ENCODE results near the gene TFDP2.
"Not testable (repeated sequence)": the region's sequence is repeated elsewhere in the genome, so short reads cannot be mapped to it uniquely, and the experiment has no call there.

TFDP2 gene

GRCh38 chr3:142150271-142150670 lies 927 bp upstream of the TFDP2 start:
- no peak overlapping the region for H3K23ac ChIP-seq (ENCODE audit: low read length in 2 of 2)
- no peak overlapping the region for H2AK5ac ChIP-seq (ENCODE audit: low read length, severe bottlenecking)
- H3K9me3 ChIP-seq (ENCODE audit: control insufficient read depth, low read length) = no peaks in the 10 kb centered on the region
- no peak overlapping the region for H3K4ac ChIP-seq (ENCODE audit: low read depth in 1 of 2, low read length in 2 of 2)
- H2BK12ac ChIP-seq (ENCODE audit: low read length in 2 of 2) = no peak overlapping the region
- H2AFZ ChIP-seq (ENCODE audit: low read depth, low read length) = no peak overlapping the region
- no peak overlapping the region for H3K18ac ChIP-seq (ENCODE audit: low read depth in 1 of 2, low read length in 2 of 2)
- H3K4me3 ChIP-seq (ENCODE audit: insufficient read depth in 1 of 2, low read depth in 1 of 2, low read length in 2 of 2) = no peak overlapping the region
- H3K27me3 ChIP-seq (ENCODE audit: control insufficient read depth in 1 of 2, insufficient read depth in 1 of 2, low read length in 2 of 2) = no peaks in the 10 kb centered on the region
- H2BK15ac ChIP-seq (ENCODE audit: low read depth, poor library complexity, severe bottlenecking) = no peak overlapping the region
- H3K4me2 ChIP-seq (ENCODE audit: low read length, poor library complexity, severe bottlenecking) = no peak overlapping the region
- peaks cover 3% of the 10 kb centered on the region for H3K79me1 ChIP-seq (replicated peaks; ENCODE audit: low read length, poor library complexity, severe bottlenecking)
- H3K27ac ChIP-seq (ENCODE audit: low read length, poor library complexity, severe bottlenecking) = no peak overlapping the region
- no peak for DNase-seq
- no peak overlapping the region for H4K8ac ChIP-seq (ENCODE audit: low read length)
- WGBS = 97% methylated on average over 11 of the region's 13 CpGs
- no peak overlapping the region for H3K9ac ChIP-seq (ENCODE audit: low read length)
- H4K91ac ChIP-seq (ENCODE audit: low read length) = no peak overlapping the region
- no peak overlapping the region for H2BK5ac ChIP-seq (ENCODE audit: low read depth, low read length, poor library complexity, severe bottlenecking)
- no peak overlapping the region for H2BK120ac ChIP-seq (ENCODE audit: low read depth, low read length)
- peaks cover 4% of the 10 kb centered on the region for H3K4me1 ChIP-seq (ENCODE audit: control insufficient read depth, insufficient read depth, low read depth, low read length)
- no peaks in the 10 kb centered on the region for H3K36me3 ChIP-seq (ENCODE audit: control insufficient read depth in 1 of 2, insufficient read depth in 2 of 2, low read depth in 1 of 2, low read length in 2 of 2)
- H3K14ac ChIP-seq (ENCODE audit: low read length in 2 of 2) = no peak overlapping the region

- Histone ChIP-seq H3K4me2 (ENCODE audit: low read length, poor library complexity, severe bottlenecking) (peak overlapping the region; percentile 60), H2AFZ (ENCODE audit: low read depth, low read length) (peak overlapping the region; percentile 6), H2BK120ac (ENCODE audit: low read depth, low read length) (no peak overlapping the region), H3K18ac (ENCODE audit: low read depth in 1 of 2, low read length in 2 of 2) (no peak overlapping the region), H3K27me3 (ENCODE audit: control insufficient read depth in 1 of 2, insufficient read depth in 1 of 2, low read length in 2 of 2) (no peaks in the 10 kb centered on the region), H3K14ac (ENCODE audit: low read length in 2 of 2) (no peak overlapping the region), H3K9me3 (ENCODE audit: control insufficient read depth, low read length) (no peaks in the 10 kb centered on the region), H3K36me3 (ENCODE audit: control insufficient read depth in 1 of 2, insufficient read depth in 2 of 2, low read depth in 1 of 2, low read length in 2 of 2) (no peaks in the 10 kb centered on the region), H2AK5ac (ENCODE audit: low read length, severe bottlenecking) (no peak overlapping the region), H3K4ac (ENCODE audit: low read depth in 1 of 2, low read length in 2 of 2) (no peak overlapping the region), H3K4me1 (ENCODE audit: control insufficient read depth, insufficient read depth, low read depth, low read length) (peaks cover 4% of the 10 kb centered on the region), H3K23ac (ENCODE audit: low read length in 2 of 2) (no peak overlapping the region), H2BK12ac (ENCODE audit: low read length in 2 of 2) (no peak overlapping the region), H3K79me1 (replicated peaks; ENCODE audit: low read length, poor library complexity, severe bottlenecking) (peaks cover 3% of the 10 kb centered on the region), H2BK15ac (ENCODE audit: low read depth, poor library complexity, severe bottlenecking) (peak overlapping the region; percentile 4), H4K8ac (ENCODE audit: low read length) (peak overlapping the region; percentile 94), H3K4me3 (ENCODE audit: insufficient read depth in 1 of 2, low read depth in 1 of 2, low read length in 2 of 2) (peak overlapping the region; percentile 84 to 92), H3K9ac (ENCODE audit: low read length) (peak overlapping the region; percentile 95), H4K91ac (ENCODE audit: low read length) (no peak overlapping the region), H2BK5ac (ENCODE audit: low read depth, low read length, poor library complexity, severe bottlenecking) (no peak overlapping the region), H3K27ac (ENCODE audit: low read length, poor library complexity, severe bottlenecking) (no peak overlapping the region)
- 9% methylated on average over 14 of the region's 14 CpGs for whole genome bisulfite sequencing
- DNase-seq = no peak
Measured at GRCh38 chr3:142149673-142149992, 289 bp upstream of the TFDP2 start.

GRCh38 chr3:142148044-142148791 lies 1.1 kb downstream of the TFDP2 start:
- Histone ChIP-seq H2BK120ac (ENCODE audit: low read depth, low read length) (no peak overlapping the region), H3K18ac (ENCODE audit: low read depth in 1 of 2, low read length in 2 of 2) (no peak overlapping the region), H3K9me3 (ENCODE audit: control insufficient read depth, low read length) (no peaks in the 10 kb centered on the region), H3K4me3 (ENCODE audit: insufficient read depth in 1 of 2, low read depth in 1 of 2, low read length in 2 of 2) (peak overlapping the region in 1 of 2 experiments; percentile 92), H2BK15ac (ENCODE audit: low read depth, poor library complexity, severe bottlenecking) (no peak overlapping the region), H3K14ac (ENCODE audit: low read length in 2 of 2) (no peak overlapping the region), H2BK5ac (ENCODE audit: low read depth, low read length, poor library complexity, severe bottlenecking) (no peak overlapping the region), H3K4me2 (ENCODE audit: low read length, poor library complexity, severe bottlenecking) (peak overlapping the region; percentile 60), H3K27ac (ENCODE audit: low read length, poor library complexity, severe bottlenecking) (peak overlapping the region; percentile 3), H3K9ac (ENCODE audit: low read length) (peak overlapping the region; percentile 95), H2AFZ (ENCODE audit: low read depth, low read length) (no peak overlapping the region), H3K4me1 (ENCODE audit: control insufficient read depth, insufficient read depth, low read depth, low read length) (peaks cover 4% of the 10 kb centered on the region), H3K79me1 (replicated peaks; ENCODE audit: low read length, poor library complexity, severe bottlenecking) (peaks cover 4% of the 10 kb centered on the region), H3K27me3 (ENCODE audit: control insufficient read depth in 1 of 2, insufficient read depth in 1 of 2, low read length in 2 of 2) (no peaks in the 10 kb centered on the region), H4K8ac (ENCODE audit: low read length) (no peak overlapping the region), H3K4ac (ENCODE audit: low read depth in 1 of 2, low read length in 2 of 2) (no peak overlapping the region), H2AK5ac (ENCODE audit: low read length, severe bottlenecking) (no peak overlapping the region), H4K91ac (ENCODE audit: low read length) (no peak overlapping the region), H3K36me3 (ENCODE audit: control insufficient read depth in 1 of 2, insufficient read depth in 2 of 2, low read depth in 1 of 2, low read length in 2 of 2) (no peaks in the 10 kb centered on the region), H2BK12ac (ENCODE audit: low read length in 2 of 2) (no peak overlapping the region), H3K23ac (ENCODE audit: low read length in 2 of 2) (no peak overlapping the region)
- WGBS = 33% methylated on average over 9 of the region's 11 CpGs
- peak; percentile 13 for DNase-seq

- not testable (repeated sequence) for H3K9ac ChIP-seq (ENCODE audit: low read length); H3K27me3 ChIP-seq (ENCODE audit: control insufficient read depth in 1 of 2, insufficient read depth in 1 of 2, low read length in 2 of 2); H2BK12ac ChIP-seq (ENCODE audit: low read length in 2 of 2); H3K36me3 ChIP-seq (ENCODE audit: control insufficient read depth in 1 of 2, insufficient read depth in 2 of 2, low read depth in 1 of 2, low read length in 2 of 2); H3K9me3 ChIP-seq (ENCODE audit: control insufficient read depth, low read length); H4K91ac ChIP-seq (ENCODE audit: low read length); H2BK15ac ChIP-seq (ENCODE audit: low read depth, poor library complexity, severe bottlenecking); H3K27ac ChIP-seq (ENCODE audit: low read length, poor library complexity, severe bottlenecking); H3K4me3 ChIP-seq (ENCODE audit: insufficient read depth in 1 of 2, low read depth in 1 of 2, low read length in 2 of 2); H2BK120ac ChIP-seq (ENCODE audit: low read depth, low read length); H3K4ac ChIP-seq (ENCODE audit: low read depth in 1 of 2, low read length in 2 of 2); H3K4me2 ChIP-seq (ENCODE audit: low read length, poor library complexity, severe bottlenecking); DNase-seq; H3K23ac ChIP-seq (ENCODE audit: low read length in 2 of 2); H3K79me1 ChIP-seq (replicated peaks; ENCODE audit: low read length, poor library complexity, severe bottlenecking); H2AFZ ChIP-seq (ENCODE audit: low read depth, low read length); H3K18ac ChIP-seq (ENCODE audit: low read depth in 1 of 2, low read length in 2 of 2); H3K14ac ChIP-seq (ENCODE audit: low read length in 2 of 2); H3K4me1 ChIP-seq (ENCODE audit: control insufficient read depth, insufficient read depth, low read depth, low read length); H2BK5ac ChIP-seq (ENCODE audit: low read depth, low read length, poor library complexity, severe bottlenecking); H4K8ac ChIP-seq (ENCODE audit: low read length); H2AK5ac ChIP-seq (ENCODE audit: low read length, severe bottlenecking)
- 100% methylated on average over 4 of the region's 5 CpGs for WGBS
Measured at GRCh38 chr3:142144587-142144986, 4.8 kb downstream of the TFDP2 start.
